Ramos (cell line): ENCODE measurements around the gene FBXL15.

Experiments
- in situ Hi-C: fragments of 300-500 bp; cut with MboI; formaldehyde crosslinking; loops from one replicate; pipeline ENCODE4 v1.14.3; 2022; ENCODE audit warnings: low sequenced_read_pairs; ENCODE audit not compliant: unreplicated experiment

The FBXL15 gene, protein sequence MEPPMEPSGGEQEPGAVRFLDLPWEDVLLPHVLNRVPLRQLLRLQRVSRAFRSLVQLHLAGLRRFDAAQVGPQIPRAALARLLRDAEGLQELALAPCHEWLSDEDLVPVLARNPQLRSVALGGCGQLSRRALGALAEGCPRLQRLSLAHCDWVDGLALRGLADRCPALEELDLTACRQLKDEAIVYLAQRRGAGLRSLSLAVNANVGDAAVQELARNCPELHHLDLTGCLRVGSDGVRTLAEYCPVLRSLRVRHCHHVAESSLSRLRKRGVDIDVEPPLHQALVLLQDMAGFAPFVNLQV

GRCh38 chr10:102420714-102421506 is at the start of gene FBXL15:
FBXL15 (plus strand) TSS chr10:102420836; CDS start chr10:102421130, 294 bp downstream.
- in situ Hi-C loops, result no loop called here

GRCh38 chr10:102371295-102371694 is 49.3 kb upstream of the FBXL15 start:
- in situ Hi-C loops, result no loop called here

- in situ Hi-C loops, result no loop called here
These were observed 45.4 kb upstream of the FBXL15 start for GRCh38 chr10:102375250-102375649.

DNA sequence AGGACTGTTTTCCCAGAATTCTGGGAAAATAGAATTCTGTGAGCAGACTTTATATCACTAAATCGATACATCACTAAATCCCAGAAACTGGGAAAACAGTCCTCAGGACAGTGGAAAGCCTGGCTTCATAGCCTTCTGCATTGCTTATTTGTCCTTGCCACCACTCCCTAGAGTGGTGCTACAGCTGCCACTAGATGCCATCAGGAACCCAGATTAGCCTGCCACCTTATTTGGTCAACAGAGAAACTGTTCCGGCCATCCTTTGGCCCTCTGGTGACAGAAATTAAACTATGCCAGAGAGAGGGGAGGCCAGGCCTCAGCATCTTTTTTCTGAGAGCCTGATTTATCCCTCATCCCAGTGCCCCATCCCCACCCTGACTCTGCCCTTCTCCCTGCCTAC is 44.8 kb upstream of the FBXL15 start:
- in situ Hi-C loops, result no loop called here

DNA sequence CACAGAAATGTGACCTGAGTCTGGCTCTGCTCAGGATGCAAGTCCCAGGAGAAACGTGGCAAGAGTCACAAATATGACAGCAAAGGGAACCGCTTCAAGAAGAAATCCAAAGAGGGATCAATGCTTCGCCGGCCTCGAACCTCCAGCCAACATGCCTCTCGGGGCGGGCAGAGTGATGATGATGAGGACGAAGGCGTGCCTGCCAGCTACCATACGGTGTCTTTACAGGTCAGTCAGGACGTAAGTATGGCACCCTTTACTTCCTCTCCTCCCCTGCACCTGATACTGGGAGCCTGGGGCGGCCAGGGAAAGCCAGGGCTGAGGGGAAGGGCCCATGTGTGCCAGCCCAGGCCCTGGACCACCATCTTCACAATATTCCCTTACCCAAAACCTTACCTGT is 43.7 kb upstream of the FBXL15 start:
- in situ Hi-C loops, result no loop called here

DNA sequence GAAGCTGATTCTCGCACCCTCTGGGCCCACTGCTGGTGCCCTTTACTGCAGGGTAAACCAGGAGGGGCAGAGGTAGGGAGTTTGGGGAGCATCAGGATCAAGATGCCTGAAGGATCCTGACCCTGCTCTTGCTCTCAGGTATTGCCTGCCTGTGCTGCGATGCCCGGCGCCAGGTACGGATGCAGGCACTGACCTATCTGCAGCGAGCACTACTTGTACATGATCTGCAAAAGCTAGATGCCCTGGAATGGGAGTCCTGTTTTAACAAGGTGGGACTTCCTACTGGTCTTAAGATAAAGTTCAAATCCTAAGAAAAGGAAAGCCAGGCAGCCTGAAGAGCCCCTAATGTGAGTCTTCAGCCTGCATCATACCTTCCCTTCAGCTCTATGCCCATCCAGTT is 41.3 kb upstream of the FBXL15 start:
- in situ Hi-C loops, result no loop called here

GRCh38 chr10:102381983-102382382 is 38.7 kb upstream of the FBXL15 start:
- in situ Hi-C loops, result no loop called here

GRCh38 chr10:102382871-102383270 is 37.8 kb upstream of the FBXL15 start:
- in situ Hi-C loops, result no loop called here

GRCh38 chr10:102384053-102384452 is 36.6 kb upstream of the FBXL15 start:
- in situ Hi-C loops, result no loop called here

DNA sequence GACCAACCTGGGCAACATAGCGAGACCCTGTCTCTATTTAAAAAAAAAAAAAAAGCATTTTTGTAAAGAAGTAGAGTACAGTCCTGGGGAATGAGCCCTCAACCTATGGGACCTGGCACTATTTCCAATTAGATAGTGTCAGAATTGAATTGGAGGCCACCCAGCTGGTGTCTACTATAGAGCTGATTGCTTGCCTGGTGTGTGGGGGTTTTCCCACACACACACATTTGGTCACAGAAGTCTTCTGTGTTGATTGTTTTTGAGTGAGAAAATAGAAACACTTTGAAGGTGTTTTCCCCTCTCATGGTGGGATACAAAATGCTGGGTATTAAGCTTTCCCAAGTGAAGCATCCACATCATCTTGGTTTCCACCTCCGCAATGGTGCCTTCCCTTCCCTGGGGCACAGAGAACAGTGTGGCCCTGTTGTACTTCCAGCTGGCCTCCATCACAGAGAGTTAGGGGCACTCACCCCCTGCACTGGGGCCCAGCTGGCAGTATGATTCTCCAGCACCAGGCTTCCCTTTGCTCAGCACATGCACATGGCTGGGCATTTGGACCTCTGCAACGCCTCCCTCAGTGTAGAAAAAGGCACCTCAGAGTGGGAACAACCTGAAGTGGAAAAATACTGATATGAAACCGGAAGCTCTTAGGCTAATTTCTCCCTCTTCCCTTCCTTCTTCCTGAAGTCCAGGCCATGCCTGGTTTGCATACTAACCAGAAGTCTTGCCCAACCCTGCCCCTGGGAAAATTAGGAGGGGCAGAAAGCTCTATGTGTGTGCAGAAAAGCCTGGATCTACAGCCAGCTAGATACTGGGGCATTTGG is 35.8 kb upstream of the FBXL15 start:
- in situ Hi-C loops, result no loop called here

DNA sequence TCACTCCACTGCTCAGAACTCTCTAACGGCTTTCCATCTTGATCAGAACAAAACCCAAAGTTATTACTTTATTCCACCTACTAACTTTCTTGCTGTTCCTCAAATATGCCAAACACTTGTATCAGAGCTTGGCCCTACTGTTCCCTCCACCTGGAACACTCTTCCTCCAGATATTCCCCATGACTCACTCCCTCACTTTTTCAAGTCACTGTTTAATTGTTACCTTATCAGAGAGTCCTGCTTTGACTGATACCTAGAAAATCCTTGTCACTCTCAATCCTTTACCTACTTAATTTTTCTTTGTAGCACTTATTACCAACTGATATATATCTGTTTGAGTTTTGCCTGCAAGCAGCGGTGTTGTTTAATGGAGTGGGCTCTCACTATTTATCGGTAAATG is 30.7 kb upstream of the FBXL15 start:
- in situ Hi-C loops, result loop anchor here (10.0 kb wide), 1 partner anchor 195 kb away; no protein-coding TSS in a partner anchor

GRCh38 chr10:102392306-102392705 is 28.3 kb upstream of the FBXL15 start:
- in situ Hi-C loops, result loop anchor here (10.0 kb wide), 1 partner anchor 192 kb away; no protein-coding TSS in a partner anchor

GRCh38 chr10:102393411-102394078 is 27.1 kb upstream of the FBXL15 start:
- in situ Hi-C loops, result loop anchor here (10.0 kb wide), 1 partner anchor 191 kb away; no protein-coding TSS in a partner anchor

DNA sequence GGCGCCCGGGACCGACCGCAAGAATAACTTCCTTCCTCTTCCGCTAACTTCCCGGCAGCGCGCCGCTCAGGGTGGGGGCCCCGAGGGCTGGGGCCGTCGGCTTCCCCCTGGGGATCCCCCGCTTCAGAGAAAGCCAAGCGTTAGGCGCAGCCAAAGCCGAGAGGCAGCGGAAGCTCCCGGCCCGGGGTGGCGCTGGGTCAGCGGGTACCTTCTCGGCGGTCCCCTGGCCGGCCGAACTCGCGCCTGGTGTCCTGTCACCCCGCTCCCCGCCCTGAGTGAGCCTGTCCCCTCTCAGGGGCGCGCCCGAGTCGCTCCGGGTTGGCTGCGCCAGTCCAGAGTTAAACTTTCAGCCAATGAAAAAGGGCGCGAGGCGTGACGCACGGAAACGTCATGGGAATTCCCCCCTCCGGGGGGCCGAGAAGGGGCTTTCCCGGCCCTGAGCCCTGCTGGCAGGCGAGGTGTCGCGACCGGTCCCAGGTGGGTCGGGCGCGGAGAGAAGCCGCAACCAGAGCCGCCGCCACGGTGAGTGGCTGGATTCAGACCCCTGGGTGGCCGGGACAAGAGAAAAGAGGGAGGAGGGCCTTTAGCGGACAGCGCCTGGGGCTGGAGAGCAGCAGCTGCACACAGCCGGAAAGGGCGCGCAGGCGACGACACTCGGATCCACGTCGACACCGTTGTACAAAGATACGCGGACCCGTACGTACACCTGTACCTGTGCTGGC is 26.4 kb upstream of the FBXL15 start:
- in situ Hi-C loops, result loop anchor here (10.0 kb wide), 1 partner anchor 191 kb away; no protein-coding TSS in a partner anchor

GRCh38 chr10:102394801-102395399 is 25.7 kb upstream of the FBXL15 start:
- in situ Hi-C loops, result loop anchor here (10.0 kb wide), 1 partner anchor 190 kb away; no protein-coding TSS in a partner anchor

GRCh38 chr10:102395400-102396316 is 25.0 kb upstream of the FBXL15 start, which contains the start of gene NFKB2:
NFKB2 (plus strand) TSS chr10:102395705; CDS start chr10:102395960, 255 bp downstream.
- in situ Hi-C loops, result loop anchor here (10.0 kb wide), 1 partner anchor 189 kb away; no protein-coding TSS in a partner anchor

DNA sequence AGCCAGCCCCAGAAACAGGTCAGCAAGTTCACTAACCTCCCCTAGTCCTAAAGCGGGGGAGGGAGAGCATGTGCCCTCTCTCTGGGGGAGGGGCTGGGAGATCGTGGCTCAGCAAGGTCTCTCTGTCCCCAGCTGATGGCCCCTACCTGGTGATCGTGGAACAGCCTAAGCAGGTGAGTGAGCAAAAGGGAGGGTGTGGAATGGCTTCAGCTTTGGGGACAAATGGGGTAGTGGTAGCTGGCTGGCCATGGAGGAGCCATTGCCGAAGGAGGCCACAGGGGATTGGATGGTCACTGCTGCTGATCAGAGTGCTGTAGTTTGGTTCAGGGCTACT is 24.4 kb upstream of the FBXL15 start:
- in situ Hi-C loops, result loop anchor here (10.0 kb wide), 1 partner anchor 189 kb away; no protein-coding TSS in a partner anchor

DNA sequence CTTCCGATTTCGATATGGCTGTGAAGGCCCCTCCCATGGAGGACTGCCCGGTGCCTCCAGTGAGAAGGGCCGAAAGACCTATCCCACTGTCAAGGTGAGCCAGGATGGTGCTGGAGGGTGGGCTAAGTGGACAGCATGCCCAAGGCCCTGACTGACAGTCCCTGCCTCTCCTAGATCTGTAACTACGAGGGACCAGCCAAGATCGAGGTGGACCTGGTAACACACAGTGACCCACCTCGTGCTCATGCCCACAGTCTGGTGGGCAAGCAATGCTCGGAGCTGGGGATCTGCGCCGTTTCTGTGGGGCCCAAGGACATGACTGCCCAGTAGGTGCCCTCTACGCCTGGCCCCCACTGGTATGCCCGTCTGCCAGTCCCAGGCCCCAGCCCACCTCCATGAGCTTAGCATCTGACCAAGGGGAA is 23.9 kb upstream of the FBXL15 start:
- in situ Hi-C loops, result loop anchor here (10.0 kb wide), 1 partner anchor 188 kb away; no protein-coding TSS in a partner anchor
